HG03045 (cell line): ENCODE results near the gene AIP.
A peak's percentile ranks its signal among the peaks of the same experiment; 100 is the strongest.

Experiments
- ATAC-seq: cut with Tn5 transposase; IDR thresholded peaks from one replicate; pipeline ENCODE4 v1.9.1; 2021; ENCODE audit warnings: mild to moderate bottlenecking, moderate library complexity; ENCODE audit not compliant: unreplicated experiment

Gene AIP

GRCh38 chr11:67482827-67483798 is at the start of gene AIP:
Gene AIP (plus strand): TSS chr11:67483026. CDS start chr11:67483159, 133 bp downstream.
- ATAC-seq, result peak; percentile 69

GRCh38 chr11:67433536-67434394 is 49.1 kb upstream of the AIP start:
- no peak for ATAC-seq

GRCh38 chr11:67434395-67434881 is 48.4 kb upstream of the AIP start:
- ATAC-seq, result no peak

GRCh38 chr11:67435031-67435726 is 47.6 kb upstream of the AIP start:
- no peak for ATAC-seq

GRCh38 chr11:67435727-67436458 is 46.9 kb upstream of the AIP start:
- ATAC-seq, result no peak

- no peak for ATAC-seq
Measured at GRCh38 chr11:67436459-67437081, 46.3 kb upstream of the AIP start.

- ATAC-seq, result no peak
Measured at GRCh38 chr11:67437082-67437808, 45.6 kb upstream of the AIP start, which contains the start of gene PTPRCAP. Gene PTPRCAP (minus strand): TSS chr11:67437682. CDS start chr11:67437619, 63 bp downstream.

- ATAC-seq, result no peak
Measured at GRCh38 chr11:67437809-67438157, 45.0 kb upstream of the AIP start.

- no peak for ATAC-seq
Measured at GRCh38 chr11:67438158-67438902, 44.5 kb upstream of the AIP start.

- no peak for ATAC-seq
Measured at GRCh38 chr11:67439321-67440228, 43.3 kb upstream of the AIP start.

GRCh38 chr11:67440229-67441097 is 42.4 kb upstream of the AIP start:
- no peak for ATAC-seq

GRCh38 chr11:67441098-67441563 is 41.7 kb upstream of the AIP start:
- ATAC-seq, result no peak

- ATAC-seq, result no peak
Measured at GRCh38 chr11:67441731-67442351, 41.0 kb upstream of the AIP start.

- no peak for ATAC-seq
Measured at GRCh38 chr11:67442504-67443404, 40.1 kb upstream of the AIP start.

GRCh38 chr11:67445515-67445914 is 37.3 kb upstream of the AIP start:
- ATAC-seq, result no peak
